ENCODE measurements around the gene GBGT1. TPM values are rescaled to one million over a fixed set of nuclear protein-coding genes. Genes with fewer than 3 reads are reported as not detected.

Gene GBGT1
- total and polyA plus RNA-seq, 9 of the 15 experiments (the other 6 are each of a cell fraction or from before 2014, with no cell fraction given): 0.55 to 25.8 (median 13.7) TPM

GRCh38 chr9:133147412-133148198, 16.1 kb downstream of the GBGT1 start:
- in situ Hi-C loops (cut with MboI) (loop anchor here (5.0 kb wide), 1 partner anchor 40 kb away; no protein-coding TSS in a partner anchor), intact Hi-C loops (cut with micrococcal nuclease) (loop anchor here (5.0 kb wide), 3 partner anchors 105 to 170 kb away; partner anchors contain the start of gene GFI1B)
- Histone ChIP-seq H2AFZ (ENCODE audit: low read depth, low read length) (no peak overlapping the region), H3K4me1 (replicated peaks in 1 of 2; ENCODE audit: control insufficient read depth in 2 of 2, insufficient read depth in 2 of 2, low read length in 2 of 2) (peaks cover 30 to 66% of the 10 kb centered on the region in 2 experiments), H3K9ac (ENCODE audit: insufficient read depth in 1 of 2, low read depth in 2 of 2, low read length in 2 of 2) (peak overlapping the region; percentile 83 to 99), H3K9me1 (ENCODE audit: control insufficient read depth, insufficient read depth, low read length) (peaks cover 5% of the 10 kb centered on the region), H3K4me3 (peak overlapping the region; percentile 80), H3K27ac (ENCODE audit: extremely low read depth, low read depth, low read length) (peak overlapping the region; percentile 72; the same call in 2 of the 3 replicates), H3K9me3 (replicated peaks; ENCODE audit: control insufficient read depth, insufficient read depth, low read depth, low read length) (no peaks in the 10 kb centered on the region), H4K20me1 (replicated peaks; ENCODE audit: control insufficient read depth, insufficient read depth, low read length) (peaks cover 24% of the 10 kb centered on the region; the same call in 1 of the 2 replicates), H3K4me2 (ENCODE audit: insufficient read depth, low read length) (peak overlapping the region; percentile 86), H3K27me3 (ENCODE audit: control insufficient read depth in 2 of 2, insufficient read depth in 2 of 2, low read length in 2 of 2) (no peaks in the 10 kb centered on the region), H3K36me3 (ENCODE audit: control insufficient read depth, insufficient read depth, low read length) (peaks cover 18% of the 10 kb centered on the region; the same call in 1 of the 3 replicates), H3K79me2 (ENCODE audit: control insufficient read depth, insufficient read depth, low read length) (peaks cover 60% of the 10 kb centered on the region)
- POLR2A ChIA-PET: interaction anchor here (0.9 to 1.6 kb wide), 5 partner anchors 11 to 89 kb away, joined by 3 to 8 read pairs (median 3); no protein-coding TSS in a partner anchor
- BruUV-seq (replicated peaks): TSS peak; percentile 40
- DNase-seq (ENCODE audit: extremely low read depth in 1 of 4, low spot score in 3 of 4) (peak; percentile 63 to 81 (median 69)), ATAC-seq (peak; percentile 38), FAIRE-seq (peak; percentile 89)
- CTCF ChIA-PET (ENCODE audit: low intra/inter-chr PET ratio): interaction anchor here (0.6 to 3.0 kb wide), 4 partner anchors 9 to 180 kb away, joined by 3 to 26 read pairs (median 4); no protein-coding TSS in a partner anchor
- WGBS (ENCODE audit: insufficient coverage, low coverage, missing lambda C conversion rate): 8% methylated on average over 13 of the region's 14 CpGs
- TF ChIP-seq MGA (IDR thresholded peaks at IDR 0.05) (no peak), CBFB (CRISPR knock-in tag; IDR thresholded peaks at IDR 0.05) (no peak), ZNF592 (IDR thresholded peaks at IDR 0.05) (0 out of 2 replicates have a peak, but pooled peaks have one; percentile 20), ZNF780A (CRISPR knock-in tag; IDR thresholded peaks at IDR 0.05) (no peak)

All from K562 (cell line).